WTC11 (cell line): Measurements from ENCODE around the gene SEMA3F. TPM values are rescaled to one million over a fixed set of nuclear protein-coding genes. Genes with fewer than 3 reads are reported as not detected.

Experiments used
- ATAC-seq: fragments of 200-7000 bp; cut with Tn5 transposase; 2 replicates; pipeline ENCODE4 v1.10.0; 2021; ENCODE audit warnings: mild to moderate bottlenecking, moderate library complexity
- CTCF ChIA-PET: fragments of 300-600 bp; sonication (Branson Sonifier 250); formaldehyde crosslinking; loops from one replicate; lab custom pipeline; 2021; ENCODE audit warnings: antibody characterized with exemption; lab: Charles Lee
- POLR2A ChIA-PET: fragments of 350-600 bp; sonication (Branson Sonifier 250); formaldehyde crosslinking; loops from one replicate; lab custom pipeline; 2021; ENCODE audit warnings: antibody characterized with exemption; lab: Charles Lee
- DNase-seq: peaks from one replicate; pipeline ENCODE4 v3.0.0; 2021; ENCODE audit warnings: low spot score
- H3K27ac Mint-ChIP-seq: 2 replicates; pipeline ENCODE4 v1.8.0; 2021; ENCODE audit warnings: mixed read lengths
- H3K27me3 Mint-ChIP-seq: 2 replicates; pipeline ENCODE4 v1.8.0; 2021; ENCODE audit warnings: low read depth, mild to moderate bottlenecking, moderate library complexity, mixed read lengths
- H3K36me3 Mint-ChIP-seq: 2 replicates; pipeline ENCODE4 v1.8.0; 2021; ENCODE audit warnings: mixed read lengths
- H3K4me1 Mint-ChIP-seq: 2 replicates; pipeline ENCODE4 v1.8.0; 2022; ENCODE audit warnings: mixed read lengths
- H3K4me3 Mint-ChIP-seq: 2 replicates; pipeline ENCODE4 v1.8.0; 2021; ENCODE audit warnings: mild to moderate bottlenecking, moderate library complexity, mixed read lengths
- H3K9me3 Mint-ChIP-seq: 2 replicates; pipeline ENCODE4 v1.8.0; 2021; ENCODE audit warnings: mixed read lengths
- AR ChIP-seq: fragments of 250-450 bp; sonication (Bioruptor Pico); IDR thresholded peaks from 2 replicates; pipeline ENCODE4 v1.9.0; 2021; ENCODE audit warnings: mild to moderate bottlenecking
- CDX4 ChIP-seq: fragments of 250-450 bp; sonication (Bioruptor Pico); IDR thresholded peaks from 2 replicates; pipeline ENCODE4 v1.9.0; 2021; ENCODE audit warnings: moderate library complexity, mild to moderate bottlenecking, inconsistent platforms, borderline replicate concordance
- E2F1 ChIP-seq: sonication (generic); formaldehyde crosslinking; IDR thresholded peaks from 2 replicates; pipeline ENCODE4 v1.8.0; 2022; ENCODE audit warnings: mild to moderate bottlenecking, missing genetic modification reagents
- EMX1 ChIP-seq: fragments of 250-450 bp; sonication (Bioruptor Pico); IDR thresholded peaks from 2 replicates; pipeline ENCODE4 v1.8.0; 2021; ENCODE audit warnings: mild to moderate bottlenecking
- ETV6 ChIP-seq: sonication (generic); formaldehyde crosslinking; IDR thresholded peaks from 2 replicates; pipeline ENCODE4 v1.8.1; 2022; ENCODE audit warnings: mild to moderate bottlenecking, missing genetic modification reagents
- GABPB1 ChIP-seq: sonication (generic); formaldehyde crosslinking; IDR thresholded peaks from 2 replicates; pipeline ENCODE4 v1.8.1; 2023; ENCODE audit warnings: mild to moderate bottlenecking, missing genetic modification reagents
- HMGA2 ChIP-seq: fragments of 250-450 bp; sonication (Bioruptor Pico); IDR thresholded peaks from 2 replicates; pipeline ENCODE4 v1.4.0; 2021; ENCODE audit warnings: mild to moderate bottlenecking, moderate library complexity
- IRF2 ChIP-seq: sonication (generic); formaldehyde crosslinking; IDR thresholded peaks from 2 replicates; pipeline ENCODE4 v1.8.0; 2022; ENCODE audit warnings: low read depth, missing genetic modification reagents, borderline replicate concordance
- KAT7 ChIP-seq: sonication (generic); formaldehyde crosslinking; IDR thresholded peaks from 2 replicates; pipeline ENCODE4 v1.8.1; 2023; ENCODE audit warnings: missing genetic modification reagents, mild to moderate bottlenecking, borderline replicate concordance
- MAX ChIP-seq: sonication (generic); formaldehyde crosslinking; IDR thresholded peaks from 2 replicates; pipeline ENCODE4 v1.8.0; 2022; ENCODE audit warnings: mild to moderate bottlenecking, missing genetic modification reagents
- NFE2L1 ChIP-seq: sonication (generic); formaldehyde crosslinking; IDR thresholded peaks from 2 replicates; pipeline ENCODE4 v1.8.1; 2023; ENCODE audit warnings: missing genetic modification reagents
- PRDM15 ChIP-seq: sonication (generic); formaldehyde crosslinking; IDR thresholded peaks from 2 replicates; pipeline ENCODE4 v1.8.0; 2022; ENCODE audit warnings: missing genetic modification reagents
- PRRX2 ChIP-seq: fragments of 250-450 bp; sonication (Bioruptor Pico); IDR thresholded peaks from 2 replicates; pipeline ENCODE4 v1.8.0; 2021; ENCODE audit warnings: mild to moderate bottlenecking
- STAT6 ChIP-seq: sonication (generic); formaldehyde crosslinking; conservative IDR thresholded peaks from 2 replicates; pipeline ENCODE4 v1.8.1; 2023; ENCODE audit warnings: mild to moderate bottlenecking, low read depth, missing genetic modification reagents, moderate library complexity
- TP53 ChIP-seq: sonication (generic); formaldehyde crosslinking; IDR thresholded peaks from 2 replicates; pipeline ENCODE4 v1.8.1; 2023; ENCODE audit warnings: mild to moderate bottlenecking, missing genetic modification reagents
- ZMAT4 ChIP-seq: fragments of 250-450 bp; sonication (Bioruptor Pico); IDR thresholded peaks from 2 replicates; pipeline ENCODE4 v1.9.0; 2021; ENCODE audit warnings: mild to moderate bottlenecking
- ZNF121 ChIP-seq: sonication (generic); formaldehyde crosslinking; IDR thresholded peaks from 2 replicates; pipeline ENCODE4 v1.8.0; 2023; ENCODE audit warnings: missing genetic modification reagents
- ZNF138 ChIP-seq: sonication (generic); formaldehyde crosslinking; conservative IDR thresholded peaks from 2 replicates; pipeline ENCODE4 v1.8.1; 2022; ENCODE audit warnings: mild to moderate bottlenecking, moderate library complexity, missing genetic modification reagents
- ZNF671 ChIP-seq: fragments of 250-450 bp; sonication (Bioruptor Pico); IDR thresholded peaks from 2 replicates; pipeline ENCODE4 v1.8.0; 2021; ENCODE audit warnings: mild to moderate bottlenecking
- total RNA-seq: library from RNA; stranded (reverse); gene quantifications from 3 replicates; pipeline ENCODE4 v1.2.3, GENCODE V29; 2021

Gene SEMA3F
- total RNA-seq, 1 experiment from 2014 or later, result 49.0 TPM

- TF ChIP-seq PRDM15 (CRISPR knock-in tag) (no peak), EMX1 (CRISPR knock-in tag) (no peak), AR (no peak), NFE2L1 (CRISPR knock-in tag) (no peak), ZNF138 (CRISPR knock-in tag) (no peak), ETV6 (CRISPR knock-in tag) (no peak), ZNF671 (CRISPR knock-in tag) (no peak), E2F1 (CRISPR knock-in tag) (no peak), TP53 (CRISPR knock-in tag) (no peak), HMGA2 (CRISPR knock-in tag) (no peak), ZMAT4 (no peak), KAT7 (CRISPR knock-in tag) (no peak), STAT6 (no peak)
These were observed 35.3 kb upstream of the SEMA3F start (continued) for GRCh38 chr3:50119786-50120185.

- DNase-seq (no peak), ATAC-seq (no peak)
- 0 out of 2 replicates have a peak, but pooled peaks have one; percentile 7 for TF ChIP-seq IRF2 (CRISPR knock-in tag)
- no peak for TF ChIP-seq MAX (CRISPR knock-in tag)
- no peak for TF ChIP-seq GABPB1 (CRISPR knock-in tag)
- no peak for TF ChIP-seq PRRX2 (CRISPR knock-in tag)
- TF ChIP-seq E2F1 (CRISPR knock-in tag), result no peak
- no peak for TF ChIP-seq ZNF121 (CRISPR knock-in tag)
- no peak for TF ChIP-seq CDX4
- Mint-ChIP-seq H3K4me3 (no peak overlapping the region), H3K4me1 (peaks cover 30% of the 10 kb centered on the region), H3K36me3 (peaks cover 35% of the 10 kb centered on the region), H3K27ac (no peak overlapping the region), H3K9me3 (no peaks in the 10 kb centered on the region), H3K27me3 (no peaks in the 10 kb centered on the region)
- POLR2A ChIA-PET, result interaction anchor here (0.7 to 2.2 kb wide), 4 partner anchors 18 to 72 kb away, joined by 3 to 6 read pairs (median 4); no protein-coding TSS in a partner anchor
- CTCF ChIA-PET, result interaction anchor here (0.6 to 5.9 kb wide), 29 partner anchors 11 to 401 kb away, joined by 3 to 74 read pairs (median 4); partner anchors contain the start of genes AMIGO3, GNAT1 and INKA1
These were observed 34.6 kb upstream of the SEMA3F start for GRCh38 chr3:50120364-50121071.
